GM21381 (cell line): ENCODE measurements around the gene PCBD1.
"Not testable (repeated sequence)": the region's sequence is repeated elsewhere in the genome, so short reads cannot be mapped to it uniquely, and the experiment has no call there.

Source experiments
- ATAC-seq: cut with Tn5 transposase; IDR thresholded peaks from one replicate; pipeline ENCODE4 v1.9.1; 2021; ENCODE audit warnings: mild to moderate bottlenecking, moderate library complexity; ENCODE audit not compliant: unreplicated experiment

PCBD1 gene

GRCh38 chr10:70874061-70874460, 14.3 kb downstream of the PCBD1 start:
- ATAC-seq = no peak

DNA sequence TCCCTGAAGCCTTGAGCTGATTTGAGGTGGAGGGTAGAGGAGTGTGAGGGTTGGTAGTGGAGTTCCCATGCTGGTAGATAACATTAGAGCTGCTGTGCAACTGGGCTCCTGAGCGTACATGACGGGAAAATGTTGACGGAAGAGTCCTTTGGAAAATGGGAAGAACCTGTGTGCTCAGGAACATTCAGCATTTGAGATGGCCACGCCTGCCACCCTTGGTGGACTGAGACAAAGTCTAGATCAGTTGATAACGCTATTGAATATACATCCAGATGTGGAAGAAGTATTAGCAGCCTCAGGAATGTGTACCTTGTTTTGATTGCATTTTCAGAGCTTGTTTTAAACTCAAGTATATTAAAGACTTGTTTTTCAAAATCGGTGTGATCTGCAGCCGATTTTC, 16.1 kb downstream of the PCBD1 start:
- ATAC-seq = no peak

DNA sequence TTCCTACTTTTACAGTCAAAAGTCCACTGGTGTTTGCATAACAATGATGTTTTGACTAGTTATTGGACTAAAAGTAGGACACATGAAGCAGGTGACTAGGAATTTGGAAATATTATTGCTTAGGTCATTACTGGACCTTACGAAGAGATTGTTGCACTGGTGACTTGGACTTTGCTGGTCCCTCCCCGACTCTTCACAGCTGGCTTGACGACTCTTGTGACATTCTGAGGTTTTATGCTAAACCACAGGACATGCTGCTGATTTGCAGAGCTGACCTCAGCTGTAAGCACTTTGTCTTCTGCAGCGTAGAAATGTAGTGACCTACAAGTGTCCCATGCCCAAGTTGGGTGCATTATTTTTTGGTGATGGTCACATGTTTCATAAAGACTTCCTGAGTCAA, 21.9 kb downstream of the PCBD1 start:
- no peak for ATAC-seq

- no peak for ATAC-seq
These were observed 23.4 kb downstream of the PCBD1 start for GRCh38 chr10:70864935-70865334.

- no peak for ATAC-seq
These were observed 24.8 kb downstream of the PCBD1 start for GRCh38 chr10:70863470-70864160.

GRCh38 chr10:70861495-70862197, 26.7 kb downstream of the PCBD1 start:
- not testable (repeated sequence) for ATAC-seq

DNA sequence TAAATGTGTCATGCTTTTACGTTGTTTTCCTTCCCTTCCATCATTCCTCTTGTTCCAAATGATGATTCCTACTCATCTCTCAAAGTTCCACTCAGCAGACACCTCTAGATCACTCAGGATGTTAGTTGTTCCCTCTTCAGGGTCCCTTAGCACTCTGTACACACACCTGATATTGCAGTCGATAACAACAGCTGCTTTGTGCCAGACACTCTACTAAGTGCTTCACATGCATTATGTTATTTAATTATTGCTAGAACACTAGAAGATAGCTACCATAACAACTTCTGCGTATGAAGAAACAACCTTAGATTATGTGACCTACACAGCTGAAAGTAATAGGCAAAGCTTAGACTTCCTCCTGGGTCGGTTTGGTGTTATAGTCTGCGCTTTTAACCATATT, 29.6 kb downstream of the PCBD1 start:
- no peak for ATAC-seq

DNA sequence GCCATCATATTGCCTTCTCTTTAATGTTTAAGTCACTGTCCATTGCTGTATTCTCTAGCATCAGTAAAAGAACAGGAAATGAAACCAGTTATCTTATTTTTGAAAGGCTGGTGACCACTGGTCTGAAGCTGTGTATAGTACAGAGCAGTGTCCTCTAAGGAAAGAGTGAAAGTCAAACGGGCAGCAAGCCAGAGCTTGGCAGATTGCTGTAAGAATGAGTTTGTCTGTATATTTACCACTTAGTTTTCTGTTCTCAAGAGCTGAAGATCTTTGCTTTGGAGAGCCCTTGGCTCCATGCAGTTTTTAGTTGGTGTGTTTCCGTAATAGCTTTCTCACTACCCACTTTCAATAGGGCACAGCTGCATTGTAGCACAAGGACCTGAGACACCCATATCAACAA, 31.9 kb downstream of the PCBD1 start:
- no peak for ATAC-seq

DNA sequence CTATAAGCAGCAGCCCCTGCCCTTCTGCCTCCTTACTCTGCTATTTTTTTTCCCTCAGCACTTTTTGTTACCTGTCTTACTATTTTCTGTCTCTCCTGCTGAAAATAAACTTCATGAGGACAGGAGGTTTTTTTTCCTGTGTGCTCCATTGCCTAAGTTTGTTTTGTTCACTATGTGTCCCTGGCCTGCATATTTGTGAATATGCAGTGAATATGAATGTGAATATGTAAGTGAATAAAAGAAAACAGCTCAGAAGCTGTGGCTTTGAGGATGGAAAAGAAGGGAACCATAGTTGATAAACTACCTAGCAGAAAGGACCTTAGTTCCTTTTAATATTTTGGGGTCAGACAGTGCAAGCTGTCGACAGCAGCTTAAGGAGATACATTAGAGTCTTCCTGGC, 34.9 kb downstream of the PCBD1 start:
- no peak for ATAC-seq

DNA sequence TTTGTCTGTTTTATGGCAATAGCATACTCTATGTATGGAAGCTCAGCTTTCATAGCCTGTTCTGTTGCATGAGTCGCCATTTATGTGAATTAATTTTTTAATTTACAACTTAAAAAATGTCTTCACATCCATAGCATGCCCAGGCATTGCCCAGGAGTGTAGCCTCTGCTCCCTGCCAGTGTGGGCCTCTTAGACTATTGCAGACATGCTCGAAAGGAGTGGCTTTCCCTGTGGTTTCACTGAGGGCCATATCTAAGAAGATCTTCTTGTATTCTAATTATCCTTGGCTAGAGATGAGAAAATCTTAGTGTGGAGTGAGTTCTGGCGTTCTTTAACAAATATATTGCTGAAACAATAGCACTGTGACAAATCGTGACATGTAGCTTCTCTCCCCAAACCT, 35.3 kb downstream of the PCBD1 start:
- no peak for ATAC-seq

DNA sequence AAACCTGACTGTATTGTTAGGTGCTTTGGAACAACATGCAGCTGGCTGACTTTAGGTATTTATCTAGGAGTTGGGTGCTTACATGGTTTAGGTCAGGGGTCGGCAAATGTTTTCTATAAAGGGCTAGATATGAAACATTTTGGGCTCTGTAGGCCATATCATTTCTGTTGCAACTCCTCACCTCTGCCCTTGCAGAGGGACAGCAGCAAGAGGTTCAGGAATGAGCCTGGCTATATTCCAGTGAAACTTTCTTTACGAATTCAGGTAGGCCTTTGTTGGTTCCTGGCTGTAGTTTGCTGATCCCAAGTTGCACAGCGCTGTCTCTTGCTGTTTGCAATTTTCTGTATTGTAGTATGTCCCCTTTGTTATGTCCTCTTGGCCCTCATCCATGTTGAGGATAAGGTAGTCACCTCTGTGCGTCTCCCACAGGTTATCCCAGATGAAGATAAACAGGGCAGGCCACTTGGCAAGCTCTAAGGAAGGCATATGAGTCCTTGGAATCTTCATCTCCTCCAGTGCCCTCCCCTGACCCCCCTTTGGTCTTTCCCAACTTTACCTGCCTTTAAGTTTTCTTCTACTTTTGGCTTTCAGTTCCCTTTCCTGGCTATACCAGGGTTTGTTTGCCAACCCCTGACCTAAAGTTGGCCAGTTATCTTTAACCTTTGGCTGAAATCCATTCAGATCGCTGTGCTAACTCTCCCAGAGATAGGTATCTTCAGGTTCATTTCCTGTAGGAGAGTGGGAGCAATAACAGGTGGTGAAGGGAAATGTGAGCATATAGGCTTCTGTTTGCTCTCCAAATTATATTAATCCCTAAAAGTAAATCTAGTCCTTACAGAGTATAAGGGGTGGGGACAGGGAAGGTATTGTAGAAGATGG, 36.5 kb downstream of the PCBD1 start:
- no peak for ATAC-seq

DNA sequence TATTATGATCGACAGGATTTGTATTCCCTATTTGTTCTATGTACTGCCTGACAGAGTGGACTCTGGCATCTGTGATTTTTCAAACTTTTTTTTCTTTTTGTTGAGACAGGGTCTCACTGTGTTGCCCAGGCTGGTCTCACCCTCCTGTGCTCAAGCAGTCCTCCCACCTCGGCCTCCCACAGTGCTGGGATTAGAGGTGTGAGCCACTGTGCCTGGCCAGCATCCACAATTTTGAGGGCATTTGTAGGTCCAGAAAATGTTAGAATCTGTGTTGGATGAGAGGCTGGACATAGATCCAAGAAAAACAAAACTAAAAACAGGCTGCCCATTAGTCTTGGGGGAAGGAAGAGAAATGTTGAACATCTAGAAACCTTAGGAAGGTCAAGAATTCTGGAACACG, 38.3 kb downstream of the PCBD1 start:
- ATAC-seq = no peak

GRCh38 chr10:70849582-70850016, 38.8 kb downstream of the PCBD1 start:
- no peak for ATAC-seq

DNA sequence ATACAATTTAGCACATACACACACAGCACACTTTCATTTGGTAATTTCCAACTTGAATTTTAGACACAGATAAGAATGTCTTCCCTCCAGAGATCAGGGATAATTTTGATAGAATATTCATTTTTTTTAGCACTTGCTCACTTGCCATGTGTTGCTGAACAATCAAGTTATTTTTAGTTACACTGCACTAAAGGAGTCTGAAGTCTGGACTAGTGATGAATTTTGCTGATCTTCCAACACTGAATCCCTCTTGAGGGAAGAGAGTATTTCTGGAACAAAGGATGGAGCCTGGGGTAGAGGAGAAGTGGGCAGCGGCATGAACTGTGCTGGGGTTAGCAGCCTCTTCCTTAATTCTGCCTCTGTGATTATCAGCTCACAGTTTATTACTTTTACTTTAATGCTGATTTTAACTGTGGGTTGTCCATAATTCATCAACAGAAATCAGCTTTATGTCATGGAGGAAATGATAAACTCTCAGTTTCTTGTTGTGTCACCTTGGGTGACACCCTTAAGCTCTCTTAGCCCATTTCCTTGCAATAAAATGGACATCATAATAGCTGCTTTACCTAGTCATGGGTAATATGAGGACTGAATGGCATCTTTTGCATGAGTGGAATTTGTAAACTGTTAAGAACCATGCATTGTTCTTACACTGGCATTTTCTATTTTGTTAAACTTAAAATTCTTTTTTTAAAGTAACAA, 40.6 kb downstream of the PCBD1 start:
- no peak for ATAC-seq

DNA sequence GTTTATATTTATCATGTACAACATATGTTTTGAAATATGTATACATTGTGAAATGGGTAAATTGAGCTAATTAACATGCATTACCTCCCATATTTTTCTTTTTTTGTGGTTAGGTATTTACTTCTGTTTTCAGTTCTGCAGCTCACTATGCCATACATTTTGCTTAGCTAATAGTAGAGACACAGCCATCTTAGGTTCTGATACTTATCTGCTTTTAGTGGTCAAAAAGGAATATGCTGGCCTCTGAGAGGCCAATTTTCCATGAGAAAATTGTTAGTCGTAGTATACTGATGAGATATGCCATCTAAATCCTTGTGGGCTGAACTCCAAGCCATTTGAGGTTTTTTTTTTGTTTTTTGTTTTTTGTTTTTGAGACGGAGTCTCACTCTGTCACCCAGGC, 41.6 kb downstream of the PCBD1 start:
- ATAC-seq = no peak

DNA sequence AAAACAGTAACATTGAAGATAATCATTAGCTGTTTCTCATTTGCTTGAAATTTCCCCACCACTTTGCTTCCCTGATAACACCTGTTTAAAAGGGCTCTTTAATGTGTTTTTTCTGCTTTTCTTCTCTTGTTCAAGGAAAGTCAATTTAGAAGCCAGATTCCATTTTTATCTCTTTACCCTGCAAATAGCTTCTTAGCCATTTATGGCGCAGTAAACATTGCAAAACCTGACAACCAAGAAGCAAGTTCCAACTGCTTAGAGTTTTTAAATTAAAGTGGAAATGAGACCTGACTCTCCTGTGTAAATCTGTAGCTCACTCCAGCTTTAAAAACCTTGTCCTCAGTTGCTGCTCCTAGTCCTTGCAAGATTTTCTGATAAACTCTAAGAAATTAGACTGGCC, 42.5 kb downstream of the PCBD1 start:
- no peak for ATAC-seq

DNA sequence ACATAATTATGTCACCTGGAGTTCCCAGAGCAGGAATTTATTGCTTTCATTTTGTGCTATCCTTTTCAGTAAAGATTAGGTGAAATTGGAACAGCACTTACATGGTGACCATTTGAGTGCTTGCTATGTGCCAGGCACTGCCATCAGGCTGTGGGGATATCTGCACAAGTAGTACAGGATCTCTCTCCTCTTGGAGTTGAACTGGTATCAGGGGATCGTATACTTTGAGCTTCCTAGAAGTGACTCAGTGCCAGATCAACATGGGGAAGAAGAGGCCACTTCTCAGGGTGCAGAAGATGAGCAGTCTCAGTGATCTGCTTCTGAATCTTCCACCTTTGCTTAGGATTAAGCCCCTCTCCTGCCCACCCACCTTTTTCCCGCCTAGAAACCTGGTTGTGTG, 43.1 kb downstream of the PCBD1 start:
- no peak for ATAC-seq

GRCh38 chr10:70843776-70844489, 44.4 kb downstream of the PCBD1 start:
- ATAC-seq = no peak

- no peak for ATAC-seq
These were observed 45.0 kb downstream of the PCBD1 start for GRCh38 chr10:70843333-70843732.

- no peak for ATAC-seq
These were observed 47.5 kb downstream of the PCBD1 start for GRCh38 chr10:70840836-70841235.
